ENCODE measurements around the gene UBAC1.
A peak's percentile ranks its signal among the peaks of the same experiment; 100 is the strongest.

The UBAC1 gene

GRCh38 chr9:135991771-135992170, 30.6 kb upstream of the UBAC1 start:
- H3K9ac ChIP-seq (ENCODE audit: low read length): no peak overlapping the region
- H3K27ac ChIP-seq (ENCODE audit: low read depth, low read length): peak overlapping the region; percentile 88
- no peak overlapping the region for H3K4me3 ChIP-seq (ENCODE audit: low read length)
- H3K27me3 ChIP-seq (ENCODE audit: control insufficient read depth, insufficient read depth, low read length): peaks cover 2% of the 10 kb centered on the region
- H3K4me1 ChIP-seq (ENCODE audit: control insufficient read depth, insufficient read depth, low read length): peaks cover 16% of the 10 kb centered on the region
- H3K36me3 ChIP-seq (ENCODE audit: control insufficient read depth, insufficient read depth, low read length): no peaks in the 10 kb centered on the region

DNA sequence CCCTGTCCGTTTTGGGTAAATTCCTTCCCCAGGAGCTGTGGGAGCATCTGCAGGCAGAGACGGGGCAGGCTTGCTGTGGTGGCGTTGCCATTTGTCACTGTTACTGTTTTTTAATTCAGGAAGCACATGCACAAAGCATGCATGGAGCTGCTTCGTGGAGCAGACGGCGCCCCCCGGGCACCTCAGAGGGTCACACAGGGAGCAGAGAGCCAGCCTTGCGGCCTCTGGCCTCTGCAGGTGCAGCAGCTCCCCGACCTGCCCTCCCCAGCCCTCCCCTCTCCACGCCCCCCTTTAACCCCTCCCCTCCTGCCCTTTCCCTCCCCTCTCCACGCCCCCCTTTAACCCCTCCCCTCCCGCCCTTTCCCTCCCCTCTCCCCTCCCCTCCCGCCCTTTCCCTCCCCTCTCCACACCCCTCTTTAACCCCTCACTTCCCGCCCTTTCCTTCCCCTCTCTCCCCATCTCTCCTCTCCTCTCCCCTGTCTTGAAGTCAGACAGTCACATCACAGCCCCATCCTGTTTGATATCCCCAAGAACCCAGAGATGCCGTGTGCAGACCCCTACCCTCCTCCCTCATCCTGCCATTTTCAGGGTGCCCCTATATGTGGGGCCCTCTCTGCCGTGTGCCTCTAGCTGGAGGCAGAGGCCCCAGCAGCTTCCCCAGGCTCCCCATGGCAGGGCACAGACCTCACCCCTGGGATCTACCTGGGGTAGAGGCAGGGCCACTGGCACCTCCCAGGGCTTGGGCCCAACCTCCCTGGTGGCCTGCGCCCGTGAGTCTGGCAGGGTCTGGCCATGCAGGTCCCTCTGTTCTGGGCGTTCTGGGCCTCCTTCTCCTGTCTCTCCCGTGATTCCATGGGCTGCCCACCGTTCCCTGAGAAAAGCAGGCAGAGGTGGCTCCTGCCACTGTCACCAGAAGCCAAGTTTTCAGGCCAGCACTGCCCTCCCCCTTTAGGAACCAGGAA, 29.6 kb upstream of the UBAC1 start:
- H3K4me1 ChIP-seq (ENCODE audit: control insufficient read depth, insufficient read depth, low read length): peaks cover 16% of the 10 kb centered on the region
- no peaks in the 10 kb centered on the region for H3K36me3 ChIP-seq (ENCODE audit: control insufficient read depth, insufficient read depth, low read length)
- H3K9ac ChIP-seq (ENCODE audit: low read length): no peak overlapping the region
- peaks cover 2% of the 10 kb centered on the region for H3K27me3 ChIP-seq (ENCODE audit: control insufficient read depth, insufficient read depth, low read length)
- H3K4me3 ChIP-seq (ENCODE audit: low read length): no peak overlapping the region
- H3K27ac ChIP-seq (ENCODE audit: low read depth, low read length): no peak overlapping the region

- no peaks in the 10 kb centered on the region for H3K36me3 ChIP-seq (ENCODE audit: control insufficient read depth, insufficient read depth, low read length)
- no peak overlapping the region for H3K4me3 ChIP-seq (ENCODE audit: low read length)
- H3K9ac ChIP-seq (ENCODE audit: low read length): no peak overlapping the region
- H3K27me3 ChIP-seq (ENCODE audit: control insufficient read depth, insufficient read depth, low read length): peaks cover 5% of the 10 kb centered on the region
- no peak overlapping the region for H3K27ac ChIP-seq (ENCODE audit: low read depth, low read length)
- peaks cover 16% of the 10 kb centered on the region for H3K4me1 ChIP-seq (ENCODE audit: control insufficient read depth, insufficient read depth, low read length)
Observed at GRCh38 chr9:135989722-135990467, 28.7 kb upstream of the UBAC1 start.

- H3K4me1 ChIP-seq (ENCODE audit: control insufficient read depth, insufficient read depth, low read length): peaks cover 16% of the 10 kb centered on the region
- H3K36me3 ChIP-seq (ENCODE audit: control insufficient read depth, insufficient read depth, low read length): no peaks in the 10 kb centered on the region
- H3K27me3 ChIP-seq (ENCODE audit: control insufficient read depth, insufficient read depth, low read length): peaks cover 5% of the 10 kb centered on the region
- H3K4me3 ChIP-seq (ENCODE audit: low read length): no peak overlapping the region
- H3K27ac ChIP-seq (ENCODE audit: low read depth, low read length): no peak overlapping the region
- H3K9ac ChIP-seq (ENCODE audit: low read length): no peak overlapping the region
Observed at GRCh38 chr9:135989157-135989556, 28.0 kb upstream of the UBAC1 start.

DNA sequence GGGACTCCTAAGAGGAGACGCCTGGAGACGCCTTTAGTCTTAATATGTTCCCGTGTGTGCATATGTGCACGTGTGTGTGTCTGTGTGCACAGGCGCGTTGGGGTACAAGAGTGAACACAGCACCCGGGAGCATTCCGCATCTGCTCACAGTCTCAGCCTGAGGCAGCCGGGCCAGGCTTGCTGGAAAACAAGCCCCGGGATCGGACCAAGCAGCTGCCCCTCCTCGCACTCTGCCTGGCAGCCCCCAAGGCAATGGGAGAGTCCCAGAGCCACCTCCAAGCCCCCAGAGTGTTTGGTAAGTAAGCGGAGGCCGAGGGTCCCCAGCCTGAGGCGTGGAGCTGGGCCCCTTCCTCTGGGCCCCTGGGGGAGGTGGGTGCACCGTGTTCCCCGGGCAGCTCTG, 27.3 kb upstream of the UBAC1 start:
- Histone ChIP-seq H3K27ac (ENCODE audit: low read depth, low read length) (no peak overlapping the region), H3K27me3 (ENCODE audit: control insufficient read depth, insufficient read depth, low read length) (peaks cover 5% of the 10 kb centered on the region), H3K4me3 (ENCODE audit: low read length) (no peak overlapping the region), H3K9ac (ENCODE audit: low read length) (no peak overlapping the region), H3K36me3 (ENCODE audit: control insufficient read depth, insufficient read depth, low read length) (no peaks in the 10 kb centered on the region), H3K4me1 (ENCODE audit: control insufficient read depth, insufficient read depth, low read length) (peaks cover 15% of the 10 kb centered on the region)

- no peak overlapping the region for H3K9ac ChIP-seq (ENCODE audit: low read length)
- no peak overlapping the region for H3K27ac ChIP-seq (ENCODE audit: low read depth, low read length)
- H3K36me3 ChIP-seq (ENCODE audit: control insufficient read depth, insufficient read depth, low read length): no peaks in the 10 kb centered on the region
- H3K4me3 ChIP-seq (ENCODE audit: low read length): no peak overlapping the region
- H3K4me1 ChIP-seq (ENCODE audit: control insufficient read depth, insufficient read depth, low read length): peaks cover 10% of the 10 kb centered on the region
- H3K27me3 ChIP-seq (ENCODE audit: control insufficient read depth, insufficient read depth, low read length): peaks cover 5% of the 10 kb centered on the region
Observed at GRCh38 chr9:135987838-135988404, 26.7 kb upstream of the UBAC1 start.

GRCh38 chr9:135986605-135987004, 25.4 kb upstream of the UBAC1 start:
- H3K27me3 ChIP-seq (ENCODE audit: control insufficient read depth, insufficient read depth, low read length): peaks cover 5% of the 10 kb centered on the region
- H3K9ac ChIP-seq (ENCODE audit: low read length): no peak overlapping the region
- H3K27ac ChIP-seq (ENCODE audit: low read depth, low read length): no peak overlapping the region
- H3K36me3 ChIP-seq (ENCODE audit: control insufficient read depth, insufficient read depth, low read length): no peaks in the 10 kb centered on the region
- H3K4me3 ChIP-seq (ENCODE audit: low read length): no peak overlapping the region
- no peaks in the 10 kb centered on the region for H3K4me1 ChIP-seq (ENCODE audit: control insufficient read depth, insufficient read depth, low read length)

DNA sequence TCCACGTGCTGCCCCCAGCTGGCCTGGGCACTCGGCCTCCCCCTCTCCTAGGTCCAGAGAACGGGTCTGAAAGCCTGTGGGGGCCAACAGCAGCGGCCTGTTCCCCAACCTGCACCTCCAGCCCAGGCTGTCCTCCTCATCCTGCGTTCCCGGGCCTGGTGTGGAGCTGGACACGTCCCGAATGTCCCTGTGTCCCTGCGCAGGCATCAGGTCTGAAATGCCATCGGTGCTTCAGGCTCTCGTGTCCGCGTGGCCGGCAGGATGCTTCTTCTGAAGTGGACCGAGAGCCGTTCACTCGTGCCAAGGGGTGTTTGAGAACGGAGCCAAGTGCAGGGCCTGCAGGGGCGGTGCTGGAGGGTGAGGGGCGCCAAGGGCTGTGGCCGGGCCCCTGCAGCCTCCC, 24.7 kb upstream of the UBAC1 start:
- H3K27ac ChIP-seq (ENCODE audit: low read depth, low read length): no peak overlapping the region
- H3K36me3 ChIP-seq (ENCODE audit: control insufficient read depth, insufficient read depth, low read length): no peaks in the 10 kb centered on the region
- H3K4me1 ChIP-seq (ENCODE audit: control insufficient read depth, insufficient read depth, low read length): no peaks in the 10 kb centered on the region
- H3K27me3 ChIP-seq (ENCODE audit: control insufficient read depth, insufficient read depth, low read length): peaks cover 5% of the 10 kb centered on the region
- H3K9ac ChIP-seq (ENCODE audit: low read length): no peak overlapping the region
- H3K4me3 ChIP-seq (ENCODE audit: low read length): no peak overlapping the region

- no peak overlapping the region for H3K27ac ChIP-seq (ENCODE audit: low read depth, low read length)
- H3K27me3 ChIP-seq (ENCODE audit: control insufficient read depth, insufficient read depth, low read length): peaks cover 9% of the 10 kb centered on the region
- no peak overlapping the region for H3K9ac ChIP-seq (ENCODE audit: low read length)
- H3K4me3 ChIP-seq (ENCODE audit: low read length): no peak overlapping the region
- no peaks in the 10 kb centered on the region for H3K36me3 ChIP-seq (ENCODE audit: control insufficient read depth, insufficient read depth, low read length)
- H3K4me1 ChIP-seq (ENCODE audit: control insufficient read depth, insufficient read depth, low read length): no peaks in the 10 kb centered on the region
Observed at GRCh38 chr9:135985459-135985774, 24.2 kb upstream of the UBAC1 start.

DNA sequence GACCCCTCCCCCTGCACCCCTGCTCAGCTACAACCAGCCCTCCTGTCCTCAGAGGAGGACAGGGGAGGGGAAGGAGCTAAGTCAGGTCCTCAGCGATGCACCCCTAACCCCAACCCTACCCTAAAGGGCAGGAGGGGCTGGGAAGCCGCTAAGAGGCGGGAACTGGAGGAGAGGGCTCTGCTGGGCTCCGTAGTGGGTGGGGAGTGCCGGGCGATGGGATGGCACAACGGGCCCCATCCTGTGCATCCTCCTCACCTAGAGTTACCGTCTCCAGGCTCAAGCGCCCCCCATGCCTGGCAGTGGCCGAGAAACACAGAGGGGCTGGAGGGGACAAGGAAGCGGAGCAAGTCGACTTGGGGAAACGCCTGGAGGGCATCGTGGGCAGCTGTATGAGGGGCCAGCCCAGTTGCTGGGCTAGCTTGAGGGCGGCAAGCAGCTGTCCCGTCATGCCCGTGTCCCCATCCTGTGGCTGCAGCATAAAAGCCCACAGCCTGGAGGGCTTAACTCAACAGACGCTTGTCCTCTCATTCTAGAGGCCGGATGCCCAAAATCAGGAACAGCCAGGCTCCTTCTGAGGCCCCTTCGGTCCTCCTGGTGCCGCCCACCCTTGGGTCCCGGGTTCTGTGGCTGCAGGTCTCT, 23.0 kb upstream of the UBAC1 start:
- H3K27ac ChIP-seq (ENCODE audit: low read depth, low read length): no peak overlapping the region
- no peaks in the 10 kb centered on the region for H3K36me3 ChIP-seq (ENCODE audit: control insufficient read depth, insufficient read depth, low read length)
- peaks cover 10% of the 10 kb centered on the region for H3K27me3 ChIP-seq (ENCODE audit: control insufficient read depth, insufficient read depth, low read length)
- no peaks in the 10 kb centered on the region for H3K4me1 ChIP-seq (ENCODE audit: control insufficient read depth, insufficient read depth, low read length)
- no peak overlapping the region for H3K9ac ChIP-seq (ENCODE audit: low read length)
- H3K4me3 ChIP-seq (ENCODE audit: low read length): no peak overlapping the region

DNA sequence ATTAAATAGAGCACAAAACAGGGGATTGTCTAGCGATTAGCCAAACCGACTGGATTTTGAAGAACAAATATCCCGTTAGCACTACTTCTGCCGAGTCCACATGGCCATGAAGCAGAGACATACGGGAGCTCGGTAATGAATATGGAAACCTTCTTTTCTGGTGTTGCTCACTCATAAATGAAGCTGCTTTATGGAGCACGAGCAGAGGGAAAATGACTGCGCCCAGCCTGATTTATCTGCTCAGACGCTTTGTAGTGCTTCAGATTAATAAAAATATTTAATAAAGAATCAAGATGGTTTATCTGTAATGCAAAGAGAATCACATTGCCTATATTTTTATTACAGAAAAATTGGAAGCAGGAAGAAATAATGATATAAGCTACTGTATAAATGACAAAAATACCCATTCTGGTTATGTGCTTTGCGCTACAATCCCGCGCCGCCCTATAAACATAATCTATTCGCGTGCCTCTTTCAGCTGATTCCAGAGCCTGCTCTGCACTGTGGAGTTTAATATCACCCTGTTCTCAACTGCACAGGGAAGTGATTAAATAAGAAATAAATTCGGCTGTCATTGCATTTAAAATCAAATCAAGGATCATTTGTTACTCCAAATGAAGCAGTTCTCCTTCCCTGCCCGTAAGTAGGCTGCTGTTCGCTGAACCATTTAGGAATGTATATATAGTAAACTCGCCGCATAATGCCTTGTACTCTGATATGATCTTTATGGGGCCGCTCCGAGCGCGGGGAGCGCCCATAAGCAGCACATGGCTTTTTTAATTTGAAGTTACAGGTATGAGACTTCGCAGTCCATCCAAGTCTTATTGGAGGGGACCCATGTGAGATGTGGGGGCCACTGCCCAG, 22.3 kb upstream of the UBAC1 start:
- H3K4me3 ChIP-seq (ENCODE audit: low read length): no peak overlapping the region
- H3K27me3 ChIP-seq (ENCODE audit: control insufficient read depth, insufficient read depth, low read length): peaks cover 7% of the 10 kb centered on the region
- no peaks in the 10 kb centered on the region for H3K36me3 ChIP-seq (ENCODE audit: control insufficient read depth, insufficient read depth, low read length)
- H3K9ac ChIP-seq (ENCODE audit: low read length): no peak overlapping the region
- H3K27ac ChIP-seq (ENCODE audit: low read depth, low read length): no peak overlapping the region
- no peaks in the 10 kb centered on the region for H3K4me1 ChIP-seq (ENCODE audit: control insufficient read depth, insufficient read depth, low read length)
